HG02642 (cell line): ENCODE results near the gene SULT1E1.

Experiments
- ATAC-seq: cut with Tn5 transposase; IDR thresholded peaks from one replicate; pipeline ENCODE4 v1.9.1; 2021; ENCODE audit warnings: mild to moderate bottlenecking; ENCODE audit not compliant: unreplicated experiment, poor library complexity

SULT1E1 gene

DNA sequence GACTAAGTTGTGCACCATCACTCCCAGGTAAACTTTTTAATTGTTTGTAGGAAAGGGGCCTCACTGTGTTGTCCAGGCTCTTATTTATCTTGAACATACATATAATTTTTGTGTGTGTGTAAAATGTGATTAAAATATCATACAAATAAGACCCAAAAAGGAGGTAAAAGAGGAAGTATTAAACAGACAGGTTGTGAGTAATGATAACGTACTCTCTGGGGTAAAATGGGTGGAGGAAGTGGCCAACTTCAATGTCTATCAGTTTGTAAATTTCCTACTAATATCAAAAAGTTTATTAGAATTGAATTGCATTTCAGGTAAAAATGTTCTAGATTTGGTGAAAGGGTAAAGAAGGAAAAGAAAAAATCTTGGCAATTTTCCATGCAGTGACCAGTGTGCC, 48.8 kb downstream of the SULT1E1 start:
- no peak for ATAC-seq

DNA sequence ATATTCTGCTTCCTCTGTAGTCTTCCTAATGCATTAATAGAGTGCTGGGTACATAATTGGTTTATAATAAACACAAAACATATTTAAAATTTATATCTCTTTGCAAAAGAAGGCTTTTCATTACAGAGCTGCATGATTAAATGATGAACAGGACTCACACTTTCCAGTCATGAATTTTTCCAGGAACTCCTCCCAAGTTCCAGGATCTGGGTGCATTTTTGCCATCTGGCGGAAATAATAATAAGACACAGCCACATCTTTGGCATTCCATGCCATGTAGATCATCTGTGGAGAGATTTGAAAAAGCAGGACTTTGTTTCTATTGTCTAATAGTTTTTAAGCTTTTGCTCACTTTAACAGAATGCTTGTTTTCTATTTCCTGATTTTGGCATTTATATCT, 59.3 kb downstream of the SULT1E1 start:
- no peak for ATAC-seq

DNA sequence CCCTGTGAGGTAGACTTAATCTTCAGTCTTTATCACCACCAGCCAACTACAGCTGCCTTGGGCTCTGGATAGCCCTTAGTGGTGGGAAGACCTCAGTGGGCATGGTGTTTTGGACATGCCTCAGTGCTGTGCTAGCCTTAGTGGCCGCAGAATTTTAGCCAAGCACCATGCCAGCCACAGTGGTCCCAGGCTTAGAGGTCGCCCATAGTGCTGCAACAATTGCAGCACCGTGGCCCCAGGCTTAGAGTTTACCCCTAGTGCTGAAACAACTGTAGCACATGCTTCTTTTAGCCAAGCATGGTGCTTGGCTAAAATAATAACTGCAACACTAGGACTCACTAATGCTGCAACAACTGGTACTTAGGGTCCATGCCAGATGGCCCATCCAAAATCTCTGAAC, 60.6 kb downstream of the SULT1E1 start:
- ATAC-seq, result no peak

DNA sequence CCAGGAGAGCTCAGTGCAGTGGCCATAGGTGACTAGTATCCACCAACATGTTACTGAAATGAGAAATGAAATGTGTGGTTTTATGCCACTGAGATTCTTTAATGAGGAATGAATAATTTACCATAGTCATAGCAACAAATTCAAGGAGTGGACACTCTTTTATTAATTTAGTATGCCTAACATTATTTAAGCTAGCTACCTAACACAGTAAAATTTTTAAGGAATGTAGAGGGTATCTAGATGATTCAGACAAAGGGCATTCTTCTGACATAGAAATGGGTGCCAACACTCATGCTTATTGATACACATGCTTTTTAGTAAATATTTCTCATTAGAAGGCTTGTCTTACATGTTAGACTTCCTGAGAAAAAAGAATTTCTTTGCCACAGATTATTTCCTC, 66.2 kb downstream of the SULT1E1 start:
- no peak for ATAC-seq
